GM18870 (cell line): Measurements from ENCODE around the gene KRTAP20-4.

Source experiments
- ATAC-seq: cut with Tn5 transposase; IDR thresholded peaks from one replicate; pipeline ENCODE4 v1.9.1; 2021; ENCODE audit warnings: moderate library complexity; ENCODE audit not compliant: unreplicated experiment

Gene KRTAP20-4

DNA sequence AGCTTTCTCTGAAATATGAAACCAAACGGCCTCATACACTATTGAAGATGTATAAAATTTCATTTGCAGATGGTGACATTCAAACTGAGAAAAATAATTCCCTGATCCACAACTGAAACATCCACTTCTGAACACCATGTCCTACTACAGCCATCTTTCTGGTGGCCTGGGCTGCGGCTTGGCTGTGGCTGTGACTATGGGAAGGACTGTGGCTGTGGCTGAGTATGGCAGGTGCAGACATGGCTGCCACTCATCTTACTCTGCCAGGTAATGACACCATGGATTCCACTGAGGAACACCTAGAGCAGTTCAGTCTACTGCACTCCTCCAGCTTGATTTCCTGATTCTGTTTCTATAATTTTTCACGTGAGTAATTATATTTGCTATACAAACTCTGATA, at the start of gene KRTAP20-4:
TSS of gene KRTAP20-4 (plus strand) at position 106 of the 400 bp plus-strand sequence.
- ATAC-seq, result no peak

DNA sequence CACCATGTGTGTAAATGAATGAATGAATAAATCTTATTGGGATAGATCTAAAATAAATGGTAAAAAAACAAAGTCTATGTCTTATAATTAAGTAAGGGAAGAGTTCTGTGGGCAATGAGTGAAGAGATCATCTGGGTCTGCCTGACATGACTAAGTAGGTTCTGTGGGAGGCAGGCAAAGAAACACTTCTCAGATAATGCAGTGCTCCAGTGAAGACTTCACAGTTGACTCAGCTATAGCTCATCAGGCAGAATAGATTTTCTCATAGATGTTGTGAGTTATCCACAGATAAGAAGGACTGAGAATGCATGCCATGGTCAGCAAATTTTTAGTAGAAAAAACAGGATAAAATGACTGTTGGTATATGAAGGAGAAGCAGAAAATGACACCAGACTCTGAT, 42.7 kb upstream of the KRTAP20-4 start:
- no peak for ATAC-seq

DNA sequence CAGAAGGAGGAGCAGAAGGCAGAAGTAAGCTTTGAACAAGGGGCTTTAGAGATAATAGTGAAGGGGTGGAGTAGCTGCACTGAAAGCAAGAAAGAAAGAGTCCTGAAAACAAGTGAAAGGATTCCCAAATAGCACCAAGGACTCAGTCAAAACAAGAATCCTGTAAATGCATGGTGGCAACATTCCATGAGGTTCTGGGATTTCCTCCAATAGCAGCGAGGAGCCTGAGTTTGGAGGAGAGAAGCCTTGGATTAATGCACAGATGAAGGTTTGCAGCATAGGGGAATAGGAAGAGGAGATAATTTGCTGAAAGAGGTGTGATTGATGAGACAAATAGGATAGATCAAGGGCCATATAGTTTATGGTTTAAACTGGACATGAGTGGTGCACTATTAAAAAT, 41.1 kb upstream of the KRTAP20-4 start:
- no peak for ATAC-seq

DNA sequence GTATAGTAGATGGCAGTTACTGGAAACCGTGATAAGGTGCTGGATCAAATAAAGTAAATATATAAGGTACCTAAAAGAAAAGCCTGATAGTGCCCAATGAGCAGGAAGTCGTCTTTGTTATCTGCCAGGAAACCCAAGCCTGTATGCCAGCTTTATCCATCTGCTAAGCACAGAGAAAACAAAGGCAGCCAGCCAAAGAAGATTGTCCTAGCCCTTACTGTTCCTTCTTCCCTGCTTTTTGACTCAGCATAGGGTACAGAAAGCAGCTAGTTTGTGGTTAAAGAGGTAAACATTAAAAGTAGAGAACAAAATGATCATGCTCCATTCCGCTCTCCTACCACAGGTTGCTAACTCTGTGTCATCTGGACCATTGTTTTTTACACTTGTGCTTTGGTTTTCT, 40.3 kb upstream of the KRTAP20-4 start:
- ATAC-seq, result no peak

DNA sequence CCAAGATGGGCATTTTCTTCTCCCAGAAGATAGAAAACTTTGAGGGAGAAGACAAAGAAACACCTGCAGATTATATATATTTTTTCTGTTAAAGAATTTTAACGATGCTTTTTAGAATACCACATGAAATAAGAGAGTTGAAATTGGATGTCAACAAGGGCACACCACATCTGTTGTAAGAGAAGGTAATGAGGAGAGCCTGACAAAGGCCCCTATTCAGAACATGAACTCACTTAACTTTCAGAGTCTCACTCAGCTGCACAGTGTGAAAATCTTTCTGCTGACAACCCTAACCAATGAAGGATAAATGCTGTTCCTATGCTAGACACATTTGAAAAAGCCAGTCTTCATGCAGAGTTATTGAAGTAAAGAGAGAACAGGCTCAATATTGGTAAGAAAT, 37.6 kb upstream of the KRTAP20-4 start:
- ATAC-seq, result no peak

DNA sequence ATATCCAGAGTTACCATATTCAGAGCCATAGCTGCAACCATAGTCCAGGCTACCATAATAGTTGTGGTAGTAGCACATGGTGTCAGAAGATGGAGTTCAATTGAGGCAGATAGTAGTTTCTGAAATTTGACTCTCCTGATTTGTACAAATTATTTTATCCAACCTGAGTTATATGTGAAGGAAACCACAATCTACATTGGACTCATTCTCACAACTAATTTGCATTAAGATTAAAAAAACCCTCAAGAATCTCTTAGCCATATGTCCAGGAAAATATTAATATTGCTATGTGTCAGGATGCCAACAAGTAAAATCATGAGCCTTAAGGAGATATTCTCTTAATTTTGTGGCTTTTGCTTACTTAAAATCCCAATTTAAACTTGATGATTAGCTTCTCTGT, 30.1 kb upstream of the KRTAP20-4 start, which contains the start of gene KRTAP22-2:
TSS of gene KRTAP22-2 (minus strand) at position 101 of the 400 bp plus-strand sequence.
- ATAC-seq, result no peak

DNA sequence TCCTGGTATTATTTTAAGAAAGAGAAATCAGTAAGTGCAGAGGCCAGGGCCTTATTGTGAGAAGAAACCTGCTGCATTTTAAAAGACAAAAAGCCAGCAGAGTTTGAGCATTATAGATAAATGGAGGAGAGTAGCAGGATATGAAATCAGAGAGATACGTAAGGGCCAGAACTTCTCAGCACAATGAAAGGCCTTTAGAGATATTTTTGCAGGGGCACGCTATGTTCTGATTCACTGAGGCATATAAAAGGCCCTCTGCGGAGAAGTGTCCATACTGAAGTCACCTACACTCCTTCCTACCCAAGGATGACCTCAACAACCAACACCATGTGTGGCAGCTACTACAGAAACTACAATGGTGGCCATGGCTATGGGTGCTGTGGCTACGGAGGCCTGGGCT, 28.3 kb upstream of the KRTAP20-4 start, which contains the start of gene KRTAP6-3:
TSS of gene KRTAP6-3 (plus strand) at position 301 of the 400 bp plus-strand sequence. CDS start at position 307, 6 bp downstream.
- no peak for ATAC-seq

DNA sequence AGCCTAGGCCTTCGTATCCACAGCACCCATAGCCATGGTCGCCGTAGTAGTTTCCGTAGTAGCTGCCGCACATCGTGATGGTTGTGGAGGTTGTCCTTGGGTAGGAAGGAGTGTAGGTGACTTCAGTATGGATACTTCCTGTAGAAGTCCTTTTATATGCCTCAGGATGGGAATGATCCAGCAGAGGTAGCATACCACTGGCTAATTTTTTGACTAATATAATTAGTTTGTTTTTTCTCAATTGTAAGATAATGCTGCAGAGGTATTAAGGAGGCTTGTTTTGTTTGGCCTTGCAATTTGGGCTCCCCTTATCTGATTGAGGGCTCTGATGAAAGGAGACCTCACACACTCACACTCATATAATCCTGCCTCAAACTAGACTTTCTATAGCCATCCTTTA, 21.6 kb upstream of the KRTAP20-4 start, which contains the start of gene KRTAP6-2:
TSS of gene KRTAP6-2 (minus strand) at position 101 of the 400 bp plus-strand sequence. CDS start at position 73, 28 bp downstream.
- no peak for ATAC-seq

DNA sequence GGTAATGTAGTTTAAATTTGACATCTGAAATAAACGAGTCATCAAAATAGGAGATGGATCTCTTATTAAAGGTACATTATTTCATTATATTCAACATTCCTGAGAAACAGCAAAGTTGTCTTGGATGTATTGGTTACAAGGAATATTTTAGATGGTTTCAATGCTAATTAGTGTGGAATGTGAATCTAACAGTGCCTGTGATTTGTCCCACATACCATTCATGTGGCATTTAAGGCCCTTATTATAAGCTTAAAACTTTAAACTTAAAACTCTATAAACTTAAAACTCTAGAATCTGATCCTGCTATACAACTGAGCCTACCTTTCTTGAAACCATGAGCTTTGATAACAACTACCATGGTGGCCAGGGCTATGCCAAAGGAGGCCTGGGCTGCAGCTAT, 19.6 kb upstream of the KRTAP20-4 start, which contains the start of gene KRTAP22-1:
TSS of gene KRTAP22-1 (plus strand) at position 301 of the 400 bp plus-strand sequence.
- no peak for ATAC-seq

DNA sequence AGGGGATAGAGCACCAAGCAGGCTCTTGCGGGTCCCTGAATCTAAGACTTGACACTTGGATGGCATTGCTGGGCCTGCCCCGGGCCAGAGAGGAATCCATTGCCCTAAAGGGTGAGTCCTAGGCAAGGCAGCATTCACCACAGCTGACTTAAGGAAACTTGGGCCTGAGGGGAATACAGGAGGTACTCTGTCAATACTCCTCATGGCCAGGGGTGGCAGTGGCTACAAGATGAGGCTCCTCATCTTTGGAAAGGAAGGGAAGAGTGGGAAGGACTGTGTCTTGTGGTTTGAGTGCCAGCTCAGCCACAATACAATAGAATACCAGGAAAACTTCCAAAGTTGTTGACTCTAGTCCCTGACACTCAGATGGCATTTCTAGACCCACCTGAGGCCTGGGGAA, 14.5 kb upstream of the KRTAP20-4 start:
- ATAC-seq, result no peak

DNA sequence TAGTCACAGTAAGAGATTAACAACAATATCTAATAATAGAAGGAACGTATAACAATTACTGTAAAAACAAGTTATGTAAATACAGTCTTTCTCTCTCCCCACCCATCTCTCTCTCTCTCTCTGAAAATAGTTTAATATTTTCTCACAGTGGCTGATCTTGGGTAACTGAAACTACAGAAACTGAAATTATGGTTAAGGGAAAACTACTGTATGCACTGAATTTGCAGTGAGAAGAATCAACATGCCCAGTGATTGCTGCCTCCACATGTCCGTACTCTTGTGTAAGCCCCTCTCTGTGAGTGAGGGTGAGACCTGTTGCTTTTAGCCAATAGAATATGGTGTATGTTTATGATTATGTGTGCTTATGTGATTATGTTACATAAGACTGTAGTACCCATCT, 8.3 kb upstream of the KRTAP20-4 start:
- no peak for ATAC-seq

DNA sequence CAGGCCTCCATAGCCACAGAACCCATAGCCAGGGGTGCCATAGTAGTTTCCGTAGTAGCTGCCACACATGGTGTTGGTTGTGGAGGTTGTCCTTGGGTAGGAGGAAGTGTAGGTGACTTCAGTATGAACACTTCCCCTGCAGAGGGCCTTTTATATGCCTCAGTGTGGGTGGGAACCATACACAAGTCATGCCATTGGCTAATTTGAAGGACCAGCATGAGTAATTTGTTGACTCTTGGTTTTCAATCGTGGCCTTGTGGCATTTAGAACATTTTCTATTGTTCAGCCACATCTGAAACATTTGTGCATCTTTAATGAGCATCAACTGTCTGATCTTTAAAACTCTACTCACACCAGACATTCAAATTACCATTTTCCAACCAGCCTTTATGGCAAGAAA, 6.6 kb upstream of the KRTAP20-4 start, which contains the start of gene KRTAP6-1:
TSS of gene KRTAP6-1 (minus strand) at position 95 of the 400 bp plus-strand sequence. CDS start at position 69, 26 bp downstream.
- ATAC-seq, result no peak

DNA sequence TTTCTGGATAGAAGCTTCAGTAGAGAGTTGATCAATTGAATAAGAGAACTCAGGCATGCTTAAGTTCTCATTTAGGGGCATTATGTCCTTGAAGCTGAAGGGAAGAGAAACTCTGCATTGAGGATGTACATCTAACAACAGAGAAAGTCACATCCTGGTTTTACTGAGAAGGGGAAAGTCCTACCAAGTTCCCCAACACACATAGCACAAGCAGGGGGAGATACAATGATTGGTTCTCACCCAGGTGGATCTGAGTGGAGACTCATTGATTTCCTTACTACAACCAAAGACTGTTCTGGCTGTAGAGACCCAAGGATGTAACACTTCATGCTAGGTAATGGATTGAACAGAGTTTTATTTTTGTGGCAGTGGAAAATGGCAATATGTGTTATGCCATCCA, 5.2 kb upstream of the KRTAP20-4 start:
- ATAC-seq, result no peak

DNA sequence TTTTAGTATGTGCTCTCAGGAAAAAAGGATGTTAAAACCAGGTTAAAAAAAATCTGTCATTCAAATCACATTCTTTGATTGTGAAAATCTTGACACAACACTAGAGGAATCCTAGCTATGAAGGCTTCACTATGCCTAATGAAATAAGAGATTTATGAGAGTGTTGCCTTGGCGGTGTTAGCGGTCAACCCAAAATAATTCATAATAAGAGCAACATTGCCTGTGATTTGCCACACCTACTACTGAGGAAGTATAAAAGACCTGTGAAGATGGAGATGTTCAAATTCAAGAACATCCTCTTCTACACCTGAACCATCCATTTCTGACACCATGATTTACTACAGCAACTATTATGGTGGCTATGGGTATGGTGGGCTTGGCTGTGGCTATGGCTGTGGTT, 4.3 kb upstream of the KRTAP20-4 start, which contains the start of gene KRTAP20-1:
TSS of gene KRTAP20-1 (plus strand) at position 301 of the 400 bp plus-strand sequence. CDS start at position 331, 30 bp downstream.
- no peak for ATAC-seq

DNA sequence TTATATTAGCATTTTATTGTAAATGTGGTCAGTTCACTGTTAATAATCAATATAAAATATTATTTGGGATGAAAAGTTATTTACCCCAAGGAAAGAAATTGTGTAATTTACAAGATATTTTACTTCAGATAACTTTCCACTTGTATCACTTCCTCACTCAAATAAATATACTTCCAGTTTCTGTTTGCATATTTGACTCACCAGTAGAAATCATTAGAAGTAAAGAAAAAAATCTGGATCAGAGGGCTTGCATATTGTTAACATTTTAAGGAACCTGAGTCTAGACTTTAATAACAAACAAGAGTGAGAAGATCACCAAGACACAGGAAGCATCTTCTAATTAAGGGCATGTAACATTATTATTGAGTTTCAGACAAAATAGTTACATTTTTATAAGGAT, 347 bp upstream of the KRTAP20-4 start:
- ATAC-seq, result no peak

DNA sequence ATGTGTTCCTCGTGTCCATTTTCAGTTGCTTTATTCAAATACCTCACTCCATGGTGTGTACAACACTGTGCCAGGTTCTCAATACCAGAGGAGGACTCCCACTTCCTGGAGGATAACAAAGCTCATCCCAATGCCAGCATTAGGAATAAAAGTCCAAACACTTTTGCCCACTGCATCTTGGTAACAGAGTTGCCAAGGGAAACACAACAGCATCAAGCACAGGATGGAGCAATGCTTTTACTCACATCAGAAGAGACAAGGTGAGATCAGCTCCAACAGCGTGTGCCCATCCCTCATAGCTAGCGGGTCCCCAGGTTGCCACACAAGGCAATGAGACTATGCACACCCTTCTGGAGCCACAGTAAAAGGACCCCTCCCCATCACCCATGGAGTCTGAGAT, 2.9 kb downstream of the KRTAP20-4 start:
- ATAC-seq, result no peak

DNA sequence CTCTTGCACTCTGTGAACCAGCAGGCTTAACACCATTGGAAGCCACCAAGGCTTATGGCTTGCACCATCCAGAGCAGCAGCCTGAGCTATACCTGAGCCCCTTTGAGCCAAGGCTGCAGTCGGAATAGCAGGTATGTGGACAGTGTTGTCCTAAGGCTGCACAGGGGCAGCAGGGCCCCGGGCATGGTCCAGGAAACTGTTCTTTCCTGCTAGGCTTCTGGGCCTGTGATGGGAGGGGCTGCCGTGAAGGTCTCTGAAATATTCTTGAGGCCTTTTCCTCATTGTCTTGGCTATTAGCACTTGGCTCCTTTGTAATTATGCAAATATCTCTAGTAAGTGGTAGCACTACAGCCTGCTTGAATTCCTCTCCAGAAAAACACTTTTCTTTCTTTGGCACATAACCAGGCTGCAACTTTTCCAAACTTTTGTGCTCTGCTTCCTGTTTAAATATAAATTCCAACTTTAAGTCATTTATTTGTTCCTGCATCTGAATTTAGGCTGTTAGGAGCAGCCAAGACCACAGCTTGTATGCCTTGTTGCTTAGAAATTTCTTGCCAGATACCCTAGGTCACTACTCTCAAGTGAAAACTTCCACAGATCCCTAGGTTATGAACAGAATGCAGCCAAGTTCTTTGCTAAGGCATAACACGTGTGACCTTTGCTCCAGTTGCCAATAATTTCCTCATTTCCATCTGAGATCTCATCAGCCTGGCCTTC, 5.2 kb downstream of the KRTAP20-4 start:
- ATAC-seq, result no peak

DNA sequence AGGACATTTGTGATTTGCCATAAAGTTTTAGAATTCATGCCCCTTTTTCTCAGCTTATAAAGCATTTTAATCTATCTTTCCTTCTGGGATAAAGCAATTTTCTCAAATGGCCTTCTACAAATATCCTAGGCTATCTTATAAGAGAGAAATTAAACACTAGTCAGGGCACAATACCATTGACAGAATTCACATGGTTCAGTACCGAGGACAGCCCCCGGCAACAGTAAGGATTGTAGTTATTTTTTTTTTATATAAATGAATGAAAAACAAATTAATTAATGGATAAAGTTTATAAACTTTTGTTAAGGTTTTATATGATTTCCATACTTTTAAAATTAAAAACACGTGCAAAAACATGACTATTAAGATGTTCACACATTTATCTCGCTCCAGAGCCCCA, 7.7 kb downstream of the KRTAP20-4 start:
- ATAC-seq, result no peak

DNA sequence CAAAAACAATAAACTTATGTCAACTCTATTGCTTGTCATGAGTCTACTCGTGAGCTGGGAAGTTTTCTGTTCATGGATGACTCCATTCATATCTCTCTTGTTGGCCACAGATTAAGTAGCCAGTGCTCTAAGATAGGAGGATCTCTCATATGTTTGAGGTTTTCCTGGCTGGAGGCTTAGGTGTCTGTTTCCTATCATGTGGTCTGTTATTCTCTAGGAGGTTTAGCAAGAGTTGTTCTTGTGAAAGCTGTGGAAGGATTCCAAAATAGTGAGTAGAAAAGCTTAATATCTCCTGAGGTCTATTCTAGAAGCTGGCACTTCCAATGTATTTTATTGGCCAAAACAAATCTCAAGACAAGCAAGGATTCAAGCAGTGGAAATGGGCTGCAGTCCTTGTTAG, 8.8 kb downstream of the KRTAP20-4 start:
- no peak for ATAC-seq

DNA sequence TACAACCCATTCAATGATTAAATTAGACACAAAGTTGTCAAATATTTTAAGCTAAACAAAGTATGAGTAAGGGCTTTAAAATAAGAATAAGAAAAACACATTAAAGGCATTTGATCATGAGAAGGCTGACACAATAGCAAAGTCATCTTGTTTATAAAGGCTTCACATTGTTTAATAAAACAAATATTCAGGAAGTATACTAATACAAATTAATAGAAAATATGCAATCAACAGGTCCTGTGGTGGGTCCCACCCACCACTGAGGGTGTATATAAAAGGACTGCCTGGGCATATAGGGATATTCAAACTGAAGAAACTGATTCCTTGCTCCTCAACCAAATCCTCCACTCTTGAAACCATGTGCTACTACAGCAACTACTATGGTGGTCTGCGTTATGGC, 14.5 kb downstream of the KRTAP20-4 start, which contains the start of gene KRTAP20-2:
TSS of gene KRTAP20-2 (plus strand) at position 301 of the 400 bp plus-strand sequence. CDS start at position 359, 58 bp downstream.
- no peak for ATAC-seq

DNA sequence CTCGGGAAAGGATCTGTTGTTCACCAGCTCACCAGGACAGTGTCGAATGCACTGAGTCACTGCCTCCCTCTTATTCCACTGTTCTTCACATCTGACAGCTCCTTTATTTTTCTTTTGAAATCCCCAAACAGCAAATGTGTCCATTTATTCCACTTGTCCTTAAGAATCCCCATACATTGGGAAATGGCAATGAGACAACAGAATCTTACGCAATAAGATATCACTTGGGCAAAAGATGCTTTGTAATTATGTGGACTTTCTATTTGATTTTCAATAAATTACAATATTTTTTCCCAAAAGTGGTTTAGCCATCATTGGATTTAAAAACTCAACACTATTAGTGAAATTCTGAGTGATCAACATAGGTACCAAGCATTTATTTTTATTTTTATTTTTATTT, 18.3 kb downstream of the KRTAP20-4 start:
- no peak for ATAC-seq

DNA sequence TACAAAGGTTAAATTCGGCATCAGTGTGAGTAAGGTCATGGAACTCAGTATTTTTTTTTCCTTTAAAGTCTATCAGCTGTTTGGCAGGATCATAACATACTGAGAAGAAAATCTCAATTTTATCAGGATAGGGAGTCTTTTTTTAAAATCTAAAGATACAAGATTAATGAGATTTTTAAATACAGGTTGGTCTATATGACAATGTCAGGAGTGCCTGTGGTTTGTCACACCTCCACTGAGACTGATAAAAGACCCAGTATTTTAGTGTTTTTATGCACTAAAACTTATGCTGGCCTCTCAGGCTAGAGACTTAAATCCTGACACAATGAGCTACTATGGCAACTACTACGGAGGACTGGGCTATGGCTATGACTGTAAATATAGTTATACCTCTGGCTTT, 22.1 kb downstream of the KRTAP20-4 start, which contains the start of gene KRTAP20-3:
TSS of gene KRTAP20-3 (plus strand) at position 301 of the 400 bp plus-strand sequence.
- no peak for ATAC-seq
